Measurements from ENCODE around the gene CTNND2. TPM values are rescaled to one million over a fixed set of nuclear protein-coding genes. Genes with fewer than 3 reads are reported as not detected.

The CTNND2 gene
- total RNA-seq, 1 donor from 2014 or later = 2.5 TPM

DNA sequence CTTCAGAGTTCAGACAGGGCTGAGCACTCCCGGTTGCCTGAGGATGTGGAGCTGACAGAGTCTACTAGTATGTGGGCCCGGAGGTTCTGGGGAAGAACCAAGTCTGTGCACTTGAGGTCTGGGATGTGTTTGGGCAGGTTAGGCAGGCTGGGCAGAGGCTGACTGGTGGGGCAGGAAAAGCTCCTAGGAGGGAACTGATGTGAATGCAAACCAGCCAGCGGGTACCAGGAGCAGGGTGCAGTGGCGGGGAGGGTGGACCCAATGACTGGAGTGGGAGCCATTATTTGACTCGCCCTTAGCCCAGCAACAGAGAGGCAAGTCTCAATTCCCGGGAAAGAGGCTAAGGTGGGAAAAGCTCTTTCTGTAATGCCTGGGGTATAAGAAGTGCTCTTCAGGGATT, 723.4 kb downstream of the CTNND2 start:
- Mint-ChIP-seq H3K4me3 (ENCODE audit: unreplicated experiment) (no peak overlapping the region), H3K27me3 (ENCODE audit: unreplicated experiment) (peaks cover 15% of the 10 kb centered on the region), H3K4me1 (ENCODE audit: unreplicated experiment) (no peaks in the 10 kb centered on the region), H3K36me3 (ENCODE audit: unreplicated experiment) (no peaks in the 10 kb centered on the region), H3K9me3 (ENCODE audit: unreplicated experiment) (no peaks in the 10 kb centered on the region), H3K27ac (ENCODE audit: unreplicated experiment) (no peak overlapping the region)
- TF ChIP-seq CTCF (IDR thresholded peaks at IDR 0.05) = no peak
- no peak for DNase-seq (ENCODE audit: extremely low spot score, unreplicated experiment)

GRCh38 chr5:11177999-11178711, 726.1 kb downstream of the CTNND2 start:
- Mint-ChIP-seq H3K36me3 (ENCODE audit: unreplicated experiment) (no peaks in the 10 kb centered on the region), H3K4me1 (ENCODE audit: unreplicated experiment) (no peaks in the 10 kb centered on the region), H3K27ac (ENCODE audit: unreplicated experiment) (no peak overlapping the region), H3K9me3 (ENCODE audit: unreplicated experiment) (no peaks in the 10 kb centered on the region), H3K4me3 (ENCODE audit: unreplicated experiment) (no peak overlapping the region), H3K27me3 (ENCODE audit: unreplicated experiment) (peaks cover 17% of the 10 kb centered on the region)
- DNase-seq (ENCODE audit: extremely low spot score, unreplicated experiment) = no peak
- no peak for TF ChIP-seq CTCF (IDR thresholded peaks at IDR 0.05)

GRCh38 chr5:11174591-11174990, 729.7 kb downstream of the CTNND2 start:
- DNase-seq (ENCODE audit: extremely low spot score, unreplicated experiment) = no peak
- no peak for TF ChIP-seq CTCF (IDR thresholded peaks at IDR 0.05)
- no peak overlapping the region for H3K27ac Mint-ChIP-seq (ENCODE audit: unreplicated experiment)
- peaks cover 22% of the 10 kb centered on the region for H3K27me3 Mint-ChIP-seq (ENCODE audit: unreplicated experiment)
- H3K36me3 Mint-ChIP-seq (ENCODE audit: unreplicated experiment) = no peaks in the 10 kb centered on the region
- no peak overlapping the region for H3K4me3 Mint-ChIP-seq (ENCODE audit: unreplicated experiment)
- no peaks in the 10 kb centered on the region for H3K9me3 Mint-ChIP-seq (ENCODE audit: unreplicated experiment)
- H3K4me1 Mint-ChIP-seq (ENCODE audit: unreplicated experiment) = no peaks in the 10 kb centered on the region

- no peaks in the 10 kb centered on the region for H3K9me3 Mint-ChIP-seq (ENCODE audit: unreplicated experiment)
- no peaks in the 10 kb centered on the region for H3K36me3 Mint-ChIP-seq (ENCODE audit: unreplicated experiment)
- no peak for TF ChIP-seq CTCF (IDR thresholded peaks at IDR 0.05)
- H3K4me3 Mint-ChIP-seq (ENCODE audit: unreplicated experiment) = no peak overlapping the region
- peaks cover 22% of the 10 kb centered on the region for H3K27me3 Mint-ChIP-seq (ENCODE audit: unreplicated experiment)
- no peaks in the 10 kb centered on the region for H3K4me1 Mint-ChIP-seq (ENCODE audit: unreplicated experiment)
- DNase-seq (ENCODE audit: extremely low spot score, unreplicated experiment) = no peak
- H3K27ac Mint-ChIP-seq (ENCODE audit: unreplicated experiment) = no peak overlapping the region
These were observed 731.8 kb downstream of the CTNND2 start for GRCh38 chr5:11172484-11172883.

- H3K4me1 Mint-ChIP-seq (ENCODE audit: unreplicated experiment) = no peaks in the 10 kb centered on the region
- DNase-seq (ENCODE audit: extremely low spot score, unreplicated experiment) = no peak
- H3K27ac Mint-ChIP-seq (ENCODE audit: unreplicated experiment) = no peak overlapping the region
- no peaks in the 10 kb centered on the region for H3K9me3 Mint-ChIP-seq (ENCODE audit: unreplicated experiment)
- TF ChIP-seq CTCF (IDR thresholded peaks at IDR 0.05) = no peak
- H3K36me3 Mint-ChIP-seq (ENCODE audit: unreplicated experiment) = no peaks in the 10 kb centered on the region
- no peak overlapping the region for H3K4me3 Mint-ChIP-seq (ENCODE audit: unreplicated experiment)
- peaks cover 17% of the 10 kb centered on the region for H3K27me3 Mint-ChIP-seq (ENCODE audit: unreplicated experiment)
These were observed 733.0 kb downstream of the CTNND2 start for GRCh38 chr5:11171236-11171635.
